HEK293 (cell line): ENCODE measurements around the gene HOXA11.

ENCODE experiments used
- CTCF ChIA-PET: fragments of 350-600 bp; formaldehyde crosslinking; extraction: SDS; loops from one replicate; lab custom pipeline; 2021; ENCODE audit warnings: antibody characterized with exemption; lab: Yijun Ruan, JAX
- POLR2A ChIA-PET: fragments of 300-600 bp; formaldehyde crosslinking; extraction: SDS; loops from one replicate; lab custom pipeline; 2020; ENCODE audit warnings: antibody characterized with exemption, inconsistent platforms; lab: Yijun Ruan, JAX
- H3K27ac ChIP-seq: fragments of 200-500 bp; sonication (Bioruptor generic); 2 replicates; pipeline ENCODE4 v1.5.1; 2014; ENCODE audit warnings: low read depth, low read length, control low read depth, inconsistent platforms; ENCODE audit errors: extremely low read depth
- H3K36me3 ChIP-seq, 2 experiments: fragments of 200-500 bp in 1 of 2; sonication (Bioruptor generic) in 1 of 2; 1 replicate in 1 of 2; 2 replicates in 1 of 2; pipeline ENCODE4 v1.5.1; 2014 to 2017; ENCODE audit warnings: inconsistent platforms in 2 of 2, low read length in 2 of 2; ENCODE audit not compliant: control insufficient read depth in 2 of 2, insufficient read depth in 1 of 2
- H3K4me1 ChIP-seq: fragments of 200-500 bp; sonication (Bioruptor generic); 2 replicates; pipeline ENCODE4 v1.5.1; 2014; ENCODE audit warnings: mild to moderate bottlenecking, low read length, inconsistent platforms; ENCODE audit not compliant: control insufficient read depth, insufficient read depth
- H3K4me3 ChIP-seq: 2 replicates; pipeline ENCODE4 v1.5.1; 2011; ENCODE audit warnings: low read depth, mild to moderate bottlenecking, control low read depth, low read length, moderate library complexity
- H3K9me3 ChIP-seq: fragments of 200-500 bp; sonication (Bioruptor generic); 2 replicates; pipeline ENCODE4 v1.5.1; 2014; ENCODE audit warnings: low read depth, low read length, inconsistent platforms; ENCODE audit not compliant: control insufficient read depth, insufficient read depth
- EGR2 ChIP-seq: fragments of 450-650 bp; formaldehyde crosslinking; IDR thresholded peaks from 2 replicates; pipeline ENCODE4 v1.5.1; 2016; ENCODE audit warnings: low read depth, missing biosample characterization, missing genetic modification characterization
- HOXC10 ChIP-seq: sonication (generic); formaldehyde crosslinking; IDR thresholded peaks from 2 replicates; pipeline ENCODE4 v1.8.1; 2023; ENCODE audit warnings: mild to moderate bottlenecking, missing genetic modification reagents
- IKZF3 ChIP-seq: fragments of 450-650 bp; IDR thresholded peaks from 2 replicates; pipeline ENCODE4 v1.5.0; 2018; ENCODE audit warnings: missing biosample characterization, mild to moderate bottlenecking, missing genetic modification characterization, moderate library complexity
- SP2 ChIP-seq: fragments of 450-650 bp; formaldehyde crosslinking; IDR thresholded peaks from 2 replicates; pipeline ENCODE4 v1.5.1; 2016; ENCODE audit warnings: missing biosample characterization, missing genetic modification characterization
- TRIM28 ChIP-seq: IDR thresholded peaks from 2 replicates; pipeline ENCODE4 v1.6.1; 2011; ENCODE audit warnings: low read length, control low read depth, borderline replicate concordance
- YY1 ChIP-seq: fragments of 450-650 bp; formaldehyde crosslinking; IDR thresholded peaks from 2 replicates; pipeline ENCODE4 v1.5.1; 2018; ENCODE audit warnings: missing biosample characterization, missing genetic modification characterization
- ZBTB1 ChIP-seq: fragments of 450-650 bp; formaldehyde crosslinking; IDR thresholded peaks from 2 replicates; pipeline ENCODE4 v1.5.1; 2016; ENCODE audit warnings: missing biosample characterization, missing genetic modification characterization
- ZBTB10 ChIP-seq: fragments of 450-650 bp; formaldehyde crosslinking; IDR thresholded peaks from 2 replicates; pipeline ENCODE4 v1.5.1; 2016; ENCODE audit warnings: missing biosample characterization, missing genetic modification characterization
- ZBTB17 ChIP-seq: fragments of 450-650 bp; formaldehyde crosslinking; IDR thresholded peaks from 2 replicates; pipeline ENCODE4 v1.5.1; 2016; ENCODE audit warnings: missing biosample characterization, missing genetic modification characterization
- ZBTB20 ChIP-seq: fragments of 450-650 bp; formaldehyde crosslinking; IDR thresholded peaks from 2 replicates; pipeline ENCODE4 v1.5.1; 2016; ENCODE audit warnings: missing biosample characterization, missing genetic modification characterization
- ZBTB7A ChIP-seq: fragments of 450-650 bp; formaldehyde crosslinking; IDR thresholded peaks from 2 replicates; pipeline ENCODE4 v1.5.1; 2016; ENCODE audit warnings: low read depth, missing biosample characterization, missing genetic modification characterization
- ZFHX2 ChIP-seq: fragments of 450-650 bp; formaldehyde crosslinking; conservative IDR thresholded peaks from 2 replicates; pipeline ENCODE4 v1.5.1; 2016; ENCODE audit warnings: missing biosample characterization, missing genetic modification characterization
- ZFP3 ChIP-seq: fragments of 450-650 bp; formaldehyde crosslinking; IDR thresholded peaks from 2 replicates; pipeline ENCODE4 v1.5.1; 2016; ENCODE audit warnings: low read depth, missing biosample characterization, missing genetic modification characterization
- ZNF140 ChIP-seq: fragments of 450-650 bp; formaldehyde crosslinking; IDR thresholded peaks from 2 replicates; pipeline ENCODE4 v1.5.1; 2016; ENCODE audit warnings: missing biosample characterization, missing genetic modification characterization
- ZNF426 ChIP-seq: fragments of 450-650 bp; formaldehyde crosslinking; IDR thresholded peaks from 2 replicates; pipeline ENCODE4 v1.5.1; 2017; ENCODE audit warnings: missing biosample characterization, missing genetic modification characterization, mild to moderate bottlenecking, inconsistent platforms, moderate library complexity
- ZNF529 ChIP-seq: fragments of 450-650 bp; formaldehyde crosslinking; IDR thresholded peaks from 2 replicates; pipeline ENCODE4 v1.5.1; 2017; ENCODE audit warnings: missing genetic modification characterization, missing biosample characterization; ENCODE audit not compliant: insufficient replicate concordance
- ZNF561 ChIP-seq: fragments of 450-650 bp; IDR thresholded peaks from 2 replicates; pipeline ENCODE4 v1.5.1; 2018; ENCODE audit warnings: missing biosample characterization, missing genetic modification characterization, borderline replicate concordance
- ZNF621 ChIP-seq: fragments of 450-650 bp; formaldehyde crosslinking; IDR thresholded peaks from 2 replicates; pipeline ENCODE4 v1.5.1; 2017; ENCODE audit warnings: missing biosample characterization, missing genetic modification characterization
- ZNF629 ChIP-seq: fragments of 450-650 bp; formaldehyde crosslinking; IDR thresholded peaks from 2 replicates; pipeline ENCODE4 v1.5.1; 2017; ENCODE audit warnings: missing biosample characterization, missing genetic modification characterization
- ZNF792 ChIP-seq: fragments of 450-650 bp; formaldehyde crosslinking; IDR thresholded peaks from 2 replicates; pipeline ENCODE4 v1.5.1; 2016; ENCODE audit warnings: missing biosample characterization, missing genetic modification characterization
- TF ChIP-seq, protein P1 (sequence below): fragments of 450-650 bp; formaldehyde crosslinking; IDR thresholded peaks from 2 replicates; pipeline ENCODE4 v1.5.1; 2016; ENCODE audit warnings: missing biosample characterization, missing genetic modification characterization
- TF ChIP-seq, protein P2 (sequence below): fragments of 450-650 bp; formaldehyde crosslinking; IDR thresholded peaks from 2 replicates; pipeline ENCODE4 v1.5.1; 2016; ENCODE audit warnings: missing biosample characterization, missing genetic modification characterization
- TF ChIP-seq, protein P3 (sequence below): IDR thresholded peaks from 2 replicates; pipeline ENCODE4 v1.6.1; 2011; ENCODE audit warnings: mild to moderate bottlenecking, low read depth, low read length, borderline replicate concordance
- TF ChIP-seq, protein P4 (sequence below): fragments of 450-650 bp; formaldehyde crosslinking; IDR thresholded peaks from 2 replicates; pipeline ENCODE4 v1.5.1; 2016; ENCODE audit warnings: missing biosample characterization, missing genetic modification characterization

HOXA11 gene

DNA sequence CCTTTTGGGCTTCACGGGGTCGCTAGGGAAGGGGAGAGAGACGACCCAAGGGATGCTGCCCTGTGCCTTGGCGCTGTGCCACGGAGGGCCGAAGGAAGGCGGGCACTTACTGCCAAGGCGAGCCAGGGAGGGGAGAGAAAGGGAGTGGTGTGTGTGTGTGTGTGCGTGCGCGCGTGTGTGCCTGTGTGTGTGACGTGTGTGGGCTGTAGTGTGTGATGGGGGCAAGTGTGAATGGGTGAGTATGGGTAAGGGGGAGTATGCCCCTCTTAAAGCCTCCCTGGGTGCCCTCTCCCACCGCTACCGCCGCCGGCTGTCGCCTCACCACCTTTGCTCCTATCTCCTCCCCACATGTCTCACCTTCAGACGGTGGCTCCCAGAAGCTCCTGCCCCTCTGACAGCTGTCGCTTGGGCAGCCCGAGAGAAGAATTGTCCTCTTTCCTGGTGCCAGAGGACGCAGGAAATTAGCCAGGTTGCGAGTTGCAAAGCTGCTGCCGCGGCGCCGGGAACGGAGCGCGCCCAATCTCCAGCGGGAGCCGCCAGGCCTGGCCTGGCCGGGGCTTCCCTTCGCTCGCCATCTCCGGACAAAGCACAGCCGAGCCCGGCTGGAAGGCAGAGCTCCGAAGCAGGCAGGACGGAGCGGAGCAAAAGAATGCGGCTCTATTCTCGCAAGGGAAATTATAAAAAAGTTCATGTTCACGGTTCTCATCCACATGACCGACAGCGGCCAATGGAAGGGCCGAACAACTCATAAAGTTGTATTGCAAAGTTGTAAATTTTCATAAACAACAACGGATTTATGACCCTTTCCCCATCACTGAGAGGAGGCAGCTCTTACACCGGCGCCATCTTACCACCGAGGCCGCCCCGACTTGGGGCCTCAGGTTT, 32.9 kb downstream of the HOXA11 start, which contains the start of gene HOXA3 (continued):
- TF ChIP-seq, protein P1, sequence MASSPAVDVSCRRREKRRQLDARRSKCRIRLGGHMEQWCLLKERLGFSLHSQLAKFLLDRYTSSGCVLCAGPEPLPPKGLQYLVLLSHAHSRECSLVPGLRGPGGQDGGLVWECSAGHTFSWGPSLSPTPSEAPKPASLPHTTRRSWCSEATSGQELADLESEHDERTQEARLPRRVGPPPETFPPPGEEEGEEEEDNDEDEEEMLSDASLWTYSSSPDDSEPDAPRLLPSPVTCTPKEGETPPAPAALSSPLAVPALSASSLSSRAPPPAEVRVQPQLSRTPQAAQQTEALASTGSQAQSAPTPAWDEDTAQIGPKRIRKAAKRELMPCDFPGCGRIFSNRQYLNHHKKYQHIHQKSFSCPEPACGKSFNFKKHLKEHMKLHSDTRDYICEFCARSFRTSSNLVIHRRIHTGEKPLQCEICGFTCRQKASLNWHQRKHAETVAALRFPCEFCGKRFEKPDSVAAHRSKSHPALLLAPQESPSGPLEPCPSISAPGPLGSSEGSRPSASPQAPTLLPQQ (tag by site-specific recombination): peak; percentile 33; the same call in 1 of the 2 replicates

DNA sequence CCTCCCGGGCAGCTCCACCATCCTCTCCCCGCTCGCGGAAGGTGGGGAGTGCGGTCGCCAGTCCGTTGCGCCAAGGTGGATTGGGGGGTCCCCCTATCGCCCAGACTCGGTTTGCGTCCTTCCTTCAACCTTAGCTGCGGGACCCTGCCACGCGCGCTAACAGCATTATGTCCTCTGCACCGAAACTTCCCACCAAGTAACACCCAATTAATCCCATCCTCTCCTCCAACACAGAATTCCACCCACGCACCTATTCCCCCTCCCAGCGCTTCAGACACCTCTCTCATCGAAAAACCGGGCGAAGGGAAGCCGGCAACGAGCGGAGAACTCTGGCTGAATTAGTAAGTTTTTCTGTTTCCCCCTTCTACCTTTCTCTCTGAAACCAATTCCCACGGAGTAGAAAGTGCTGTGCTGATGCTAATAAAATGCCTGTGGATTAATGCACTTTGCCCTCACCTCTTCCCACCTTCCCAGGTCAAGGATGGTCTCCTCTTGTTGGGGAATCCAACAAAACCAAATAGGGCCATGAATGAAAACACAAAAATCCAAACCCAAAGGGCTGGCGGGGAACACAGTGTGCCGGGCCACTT, 33.6 kb downstream of the HOXA11 start:
- CTCF ChIA-PET: interaction anchor here (0.5 to 4.3 kb wide), 9 partner anchors 11 to 1294 kb away, joined by 3 to 50 read pairs (median 4); partner anchors contain the start of gene HOXA4

DNA sequence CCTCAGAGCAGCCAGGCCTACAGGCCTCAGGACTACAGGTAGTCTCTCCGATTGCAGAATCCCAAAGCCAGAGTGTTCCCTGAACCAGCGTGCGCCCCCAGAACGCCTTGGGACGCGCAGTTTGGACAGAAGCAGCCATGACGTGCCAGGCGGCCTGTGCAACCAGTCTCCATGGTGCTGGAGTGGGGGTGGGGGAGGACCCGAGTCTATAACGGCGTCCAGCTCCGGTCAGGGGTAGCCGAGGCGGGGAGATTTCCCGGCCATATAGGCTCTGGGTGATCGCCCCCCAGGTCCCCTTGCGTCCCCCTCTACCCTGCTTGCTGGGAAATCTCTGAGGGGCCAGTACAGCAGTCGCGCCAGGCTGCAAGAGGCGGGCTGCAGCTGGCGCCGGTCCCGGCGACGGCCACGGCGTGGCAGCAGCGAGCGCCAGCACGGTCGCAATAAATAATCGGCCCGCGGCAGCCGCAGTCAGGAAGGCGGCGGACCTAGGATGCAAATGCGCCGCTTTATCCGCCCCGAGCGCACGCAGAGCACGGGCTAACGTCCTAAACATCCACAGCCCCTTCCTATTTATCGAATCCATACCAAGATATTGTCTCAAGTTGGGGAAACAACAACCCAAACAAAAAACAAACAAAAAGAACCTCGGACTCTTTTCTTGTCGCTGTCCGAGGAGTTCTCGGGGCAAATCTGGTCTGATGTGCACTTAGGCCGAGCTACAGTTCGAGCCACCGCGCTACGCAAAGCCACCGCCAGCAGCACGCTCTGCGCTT, 34.3 kb downstream of the HOXA11 start:
- H3K27ac ChIP-seq: peak overlapping the region; percentile 99
- H3K4me3 ChIP-seq: peak overlapping the region; percentile 59
- H3K4me1 ChIP-seq: peaks cover 11% of the 10 kb centered on the region
- H3K9me3 ChIP-seq: no peaks in the 10 kb centered on the region
- POLR2A ChIA-PET: interaction anchor here (0.6 to 5.6 kb wide), 11 partner anchors 11 to 775 kb away, joined by 3 to 42 read pairs (median 9); partner anchors contain the start of genes HOXA10, HOXA11, HOXA4 and HOXA9
- H3K36me3 ChIP-seq: peaks cover 0 to 41% of the 10 kb centered on the region in 2 experiments; a peak in 2 of 3 replicates
- CTCF ChIA-PET: interaction anchor here (0.5 to 4.3 kb wide), 24 partner anchors 8 to 1304 kb away, joined by 3 to 50 read pairs (median 4); partner anchors contain the start of gene HOXA4
- TF ChIP-seq, protein P2, sequence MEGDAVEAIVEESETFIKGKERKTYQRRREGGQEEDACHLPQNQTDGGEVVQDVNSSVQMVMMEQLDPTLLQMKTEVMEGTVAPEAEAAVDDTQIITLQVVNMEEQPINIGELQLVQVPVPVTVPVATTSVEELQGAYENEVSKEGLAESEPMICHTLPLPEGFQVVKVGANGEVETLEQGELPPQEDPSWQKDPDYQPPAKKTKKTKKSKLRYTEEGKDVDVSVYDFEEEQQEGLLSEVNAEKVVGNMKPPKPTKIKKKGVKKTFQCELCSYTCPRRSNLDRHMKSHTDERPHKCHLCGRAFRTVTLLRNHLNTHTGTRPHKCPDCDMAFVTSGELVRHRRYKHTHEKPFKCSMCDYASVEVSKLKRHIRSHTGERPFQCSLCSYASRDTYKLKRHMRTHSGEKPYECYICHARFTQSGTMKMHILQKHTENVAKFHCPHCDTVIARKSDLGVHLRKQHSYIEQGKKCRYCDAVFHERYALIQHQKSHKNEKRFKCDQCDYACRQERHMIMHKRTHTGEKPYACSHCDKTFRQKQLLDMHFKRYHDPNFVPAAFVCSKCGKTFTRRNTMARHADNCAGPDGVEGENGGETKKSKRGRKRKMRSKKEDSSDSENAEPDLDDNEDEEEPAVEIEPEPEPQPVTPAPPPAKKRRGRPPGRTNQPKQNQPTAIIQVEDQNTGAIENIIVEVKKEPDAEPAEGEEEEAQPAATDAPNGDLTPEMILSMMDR (tag by site-specific recombination): peak; percentile 87
- TF ChIP-seq, protein P3, sequence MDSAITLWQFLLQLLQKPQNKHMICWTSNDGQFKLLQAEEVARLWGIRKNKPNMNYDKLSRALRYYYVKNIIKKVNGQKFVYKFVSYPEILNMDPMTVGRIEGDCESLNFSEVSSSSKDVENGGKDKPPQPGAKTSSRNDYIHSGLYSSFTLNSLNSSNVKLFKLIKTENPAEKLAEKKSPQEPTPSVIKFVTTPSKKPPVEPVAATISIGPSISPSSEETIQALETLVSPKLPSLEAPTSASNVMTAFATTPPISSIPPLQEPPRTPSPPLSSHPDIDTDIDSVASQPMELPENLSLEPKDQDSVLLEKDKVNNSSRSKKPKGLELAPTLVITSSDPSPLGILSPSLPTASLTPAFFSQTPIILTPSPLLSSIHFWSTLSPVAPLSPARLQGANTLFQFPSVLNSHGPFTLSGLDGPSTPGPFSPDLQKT: no peak
- TF ChIP-seq, protein P4, sequence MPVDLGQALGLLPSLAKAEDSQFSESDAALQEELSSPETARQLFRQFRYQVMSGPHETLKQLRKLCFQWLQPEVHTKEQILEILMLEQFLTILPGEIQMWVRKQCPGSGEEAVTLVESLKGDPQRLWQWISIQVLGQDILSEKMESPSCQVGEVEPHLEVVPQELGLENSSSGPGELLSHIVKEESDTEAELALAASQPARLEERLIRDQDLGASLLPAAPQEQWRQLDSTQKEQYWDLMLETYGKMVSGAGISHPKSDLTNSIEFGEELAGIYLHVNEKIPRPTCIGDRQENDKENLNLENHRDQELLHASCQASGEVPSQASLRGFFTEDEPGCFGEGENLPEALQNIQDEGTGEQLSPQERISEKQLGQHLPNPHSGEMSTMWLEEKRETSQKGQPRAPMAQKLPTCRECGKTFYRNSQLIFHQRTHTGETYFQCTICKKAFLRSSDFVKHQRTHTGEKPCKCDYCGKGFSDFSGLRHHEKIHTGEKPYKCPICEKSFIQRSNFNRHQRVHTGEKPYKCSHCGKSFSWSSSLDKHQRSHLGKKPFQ (tag by site-specific recombination): no peak
- TF ChIP-seq ZNF629 (tag by site-specific recombination): peak; percentile 52; the same call in 1 of the 2 replicates
- no peak for TF ChIP-seq ZNF529 (tag by site-specific recombination)
- peak; percentile 33 for TF ChIP-seq SP2
- TF ChIP-seq YY1 (tag by site-specific recombination): peak; percentile 40; the same call in 1 of the 2 replicates
- peak; percentile 32; the same call in 1 of the 2 replicates for TF ChIP-seq TRIM28
- TF ChIP-seq ZBTB10 (tag by site-specific recombination): peak; percentile 50; the same call in 1 of the 2 replicates

More for the DNA sequence above, 33.6 kb downstream of the HOXA11 start:
- no peaks in the 10 kb centered on the region for H3K9me3 ChIP-seq
- H3K4me1 ChIP-seq: peaks cover 11% of the 10 kb centered on the region
- peak overlapping the region; percentile 99 for H3K27ac ChIP-seq
- POLR2A ChIA-PET: interaction anchor here (0.6 to 5.6 kb wide), 10 partner anchors 11 to 776 kb away, joined by 3 to 42 read pairs (median 12); partner anchors contain the start of genes HOXA10, HOXA11 and HOXA9
- peaks cover 0 to 34% of the 10 kb centered on the region in 2 experiments; a peak in 2 of 3 replicates for H3K36me3 ChIP-seq
- peak overlapping the region; percentile 59 for H3K4me3 ChIP-seq
- TF ChIP-seq ZNF140 (tag by site-specific recombination) (no peak), ZBTB17 (tag by site-specific recombination) (no peak), ZBTB1 (tag by site-specific recombination) (no peak), ZFHX2 (tag by site-specific recombination) (peak; percentile 62), IKZF3 (tag by site-specific recombination) (peak; percentile 37; the same call in 1 of the 2 replicates), ZNF561 (tag by site-specific recombination) (no peak), ZBTB7A (tag by site-specific recombination) (0 out of 2 replicates have a peak, but pooled peaks have one; percentile 21), ZFP3 (tag by site-specific recombination) (no peak), ZNF426 (no peak), HOXC10 (CRISPR knock-in tag) (0 out of 2 replicates have a peak, but pooled peaks have one; percentile 2), ZBTB20 (no peak), ZNF621 (tag by site-specific recombination) (no peak), EGR2 (peak; percentile 75; the same call in 1 of the 2 replicates), ZNF792 (tag by site-specific recombination) (no peak)
- TF ChIP-seq, protein P1 (tag by site-specific recombination): no peak
